NCI-H2107 (cell line): ENCODE results near the gene UNC13B.
"Not testable (repeated sequence)": the region's sequence is repeated elsewhere in the genome, so short reads cannot be mapped to it uniquely, and the experiment has no call there.

Source experiments
- DNase-seq: peaks from one replicate; lab custom pipeline; 2025; lab: John Stamatoyannopoulos, UW

Gene UNC13B

GRCh38 chr9:35380039-35380438 lies 218.2 kb downstream of the UNC13B start:
- no peak for DNase-seq

- no peak for DNase-seq
Measured at GRCh38 chr9:35380619-35381018, 218.8 kb downstream of the UNC13B start.

- no peak for DNase-seq
Measured at GRCh38 chr9:35385042-35385441, 223.2 kb downstream of the UNC13B start.

GRCh38 chr9:35395076-35395705 lies 233.4 kb downstream of the UNC13B start:
- DNase-seq = no peak

DNA sequence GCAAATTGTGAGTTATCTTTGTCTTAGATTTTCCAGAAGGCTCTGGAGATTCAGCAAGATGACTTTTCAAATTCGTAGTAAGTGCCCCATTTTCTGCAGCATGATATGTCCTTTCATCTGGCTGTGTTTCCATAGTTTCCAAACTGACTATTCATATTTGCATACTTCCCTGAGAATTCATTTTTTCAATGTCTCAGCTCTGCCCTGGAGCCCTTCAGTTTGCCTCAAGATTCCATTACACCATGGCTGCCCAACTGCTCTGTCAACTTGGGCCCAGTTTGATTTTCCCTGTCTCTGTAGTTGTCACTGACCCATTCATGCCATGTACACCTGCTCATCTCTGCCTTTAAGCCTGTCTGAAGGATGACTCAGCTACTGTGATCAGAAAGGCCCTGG lies 233.9 kb downstream of the UNC13B start:
- DNase-seq = no peak

DNA sequence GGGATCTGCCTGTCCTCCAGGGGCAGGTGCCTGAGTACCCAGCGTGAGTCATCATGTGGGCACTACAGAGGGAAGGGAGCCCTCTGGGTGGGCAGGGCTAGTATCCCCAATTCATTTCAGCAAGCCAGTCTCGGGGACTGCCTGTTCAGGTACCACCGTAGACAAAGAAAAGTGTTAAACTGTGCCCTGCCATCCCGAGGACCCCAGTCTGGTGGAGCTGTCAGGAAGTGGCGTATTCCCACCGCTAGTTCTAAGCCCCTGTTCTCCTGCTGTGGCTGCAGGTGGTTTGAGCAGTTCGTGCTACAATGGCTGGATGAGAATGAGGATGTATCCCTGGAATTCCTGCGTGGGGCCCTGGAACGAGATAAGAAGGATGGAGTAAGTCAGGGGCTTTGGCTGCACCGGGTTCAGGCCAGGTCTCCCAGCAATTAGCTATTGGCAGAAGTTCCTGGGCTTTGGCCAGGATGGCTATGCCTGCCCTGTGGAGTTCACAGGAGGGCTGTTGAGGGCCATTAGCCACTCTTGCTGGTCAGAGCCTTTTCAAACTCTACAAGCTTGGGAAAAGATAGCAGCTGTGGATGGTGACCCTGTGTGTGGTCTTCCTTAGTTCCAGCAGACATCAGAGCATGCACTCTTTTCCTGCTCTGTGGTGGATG lies 234.9 kb downstream of the UNC13B start:
- DNase-seq = no peak

GRCh38 chr9:35397216-35397698 lies 235.4 kb downstream of the UNC13B start:
- no peak for DNase-seq

GRCh38 chr9:35397923-35398322 lies 236.1 kb downstream of the UNC13B start:
- no peak for DNase-seq

GRCh38 chr9:35398651-35399335 lies 237.0 kb downstream of the UNC13B start:
- no peak for DNase-seq

GRCh38 chr9:35404865-35405264 lies 243.1 kb downstream of the UNC13B start:
- DNase-seq = no peak

- DNase-seq = no peak
Measured at GRCh38 chr9:35406183-35406959, 244.6 kb downstream of the UNC13B start.

- no peak for DNase-seq
Measured at GRCh38 chr9:35407846-35408245, 246.0 kb downstream of the UNC13B start.

GRCh38 chr9:35409434-35409833 lies 247.6 kb downstream of the UNC13B start:
- DNase-seq = not testable (repeated sequence)

- DNase-seq = no peak
Measured at GRCh38 chr9:35414889-35415288, 253.1 kb downstream of the UNC13B start.

DNA sequence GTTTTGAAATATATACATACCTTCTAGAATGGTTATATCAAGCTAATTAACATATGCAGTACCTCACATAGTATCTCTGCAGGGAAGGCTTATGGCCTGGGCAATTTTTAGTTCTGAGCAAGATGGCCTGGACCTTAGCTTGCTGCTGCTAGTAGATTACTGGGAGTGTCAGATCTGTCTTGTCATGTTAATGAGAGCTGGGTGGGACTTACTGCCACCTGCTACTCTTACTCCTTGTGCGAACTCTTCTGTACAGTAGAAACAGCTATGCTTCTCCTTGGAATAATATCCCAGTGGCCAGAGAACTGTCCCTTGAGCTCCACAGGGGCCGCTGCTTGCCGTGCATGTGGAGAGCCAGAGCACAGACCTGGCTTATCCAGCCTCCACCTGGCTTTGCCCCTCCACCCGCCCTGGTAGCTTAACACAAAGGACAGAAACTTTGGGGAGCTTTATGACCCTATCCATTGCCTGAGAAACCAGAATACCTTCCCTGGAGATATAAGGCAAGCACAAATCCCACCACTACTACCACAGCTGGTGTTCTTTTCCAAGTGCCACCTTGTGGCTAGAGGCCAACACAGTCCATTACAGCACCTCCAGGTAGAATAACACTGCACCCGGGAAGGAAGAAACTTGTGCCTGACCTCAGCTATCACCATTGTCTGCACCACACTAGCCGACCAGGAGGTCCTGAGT lies 253.7 kb downstream of the UNC13B start:
- no peak for DNase-seq

DNA sequence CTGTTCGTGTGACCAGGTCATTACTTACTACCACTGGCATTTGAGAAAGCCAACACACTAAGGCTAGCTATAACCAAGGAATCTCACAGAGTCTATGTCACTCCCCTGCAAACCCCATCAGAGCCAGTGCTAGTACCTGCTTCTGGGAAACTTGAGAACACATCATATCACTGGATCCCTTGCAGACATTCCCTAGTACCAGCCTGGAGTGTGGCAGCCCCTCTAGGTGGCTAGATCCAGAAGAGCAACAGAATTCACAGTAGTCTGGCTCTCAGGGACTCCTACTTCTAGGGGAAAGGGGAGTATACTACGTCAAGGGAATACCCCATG lies 254.3 kb downstream of the UNC13B start:
- DNase-seq = no peak

DNA sequence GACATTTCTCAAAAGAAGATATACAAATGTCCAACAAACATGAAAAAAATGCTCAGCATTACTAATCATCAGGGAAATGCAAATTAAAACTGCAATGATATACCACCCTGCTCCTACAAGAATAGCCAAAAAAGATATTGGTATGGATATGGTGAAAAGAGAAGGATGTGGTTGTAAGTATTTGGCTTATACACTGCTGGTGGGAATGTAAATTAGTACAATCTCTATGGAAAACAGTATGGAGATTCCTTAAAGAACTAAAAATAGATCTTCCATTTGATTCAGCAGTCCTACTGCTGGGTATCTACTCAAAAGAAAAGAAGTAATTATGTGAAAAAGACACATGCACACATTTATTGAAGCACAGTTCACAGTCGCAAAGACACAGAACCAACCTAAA lies 260.5 kb downstream of the UNC13B start:
- no peak for DNase-seq

DNA sequence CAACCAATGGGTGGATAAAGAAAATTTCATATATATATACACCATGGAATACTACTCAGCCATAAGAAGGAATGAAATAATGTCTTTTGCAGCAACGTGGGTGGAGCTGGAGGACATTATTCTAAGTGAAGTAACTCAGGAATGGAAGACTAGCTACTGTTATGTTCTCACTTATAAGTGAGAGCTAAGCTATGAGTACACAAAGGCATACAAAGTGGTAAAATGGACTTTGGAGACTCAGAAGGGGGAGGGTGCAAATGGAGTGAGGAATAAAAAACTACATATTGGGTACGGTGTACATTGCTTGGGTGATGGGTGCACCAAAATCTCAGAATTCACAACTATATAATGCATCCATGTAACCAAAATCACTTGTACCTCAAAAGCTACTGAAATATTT lies 260.9 kb downstream of the UNC13B start:
- DNase-seq = no peak

DNA sequence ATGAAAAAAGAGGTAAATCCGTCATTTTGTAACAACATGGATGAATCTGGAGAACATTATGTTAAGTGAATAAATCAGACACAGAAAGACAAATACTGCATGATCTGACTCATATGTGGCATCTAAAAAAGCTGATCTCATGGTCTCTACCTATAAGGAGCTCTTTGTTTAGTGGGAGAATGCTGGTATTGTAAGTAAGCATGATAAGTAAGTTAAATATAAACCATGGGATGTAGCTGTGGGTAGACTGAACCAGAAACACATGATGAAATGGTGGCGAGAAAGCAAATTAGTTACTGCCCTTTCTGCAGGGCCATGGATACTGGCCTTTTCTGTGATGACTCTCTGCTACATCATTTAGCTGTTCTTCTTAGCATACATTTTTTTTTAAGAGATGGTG lies 261.7 kb downstream of the UNC13B start:
- DNase-seq = no peak

DNA sequence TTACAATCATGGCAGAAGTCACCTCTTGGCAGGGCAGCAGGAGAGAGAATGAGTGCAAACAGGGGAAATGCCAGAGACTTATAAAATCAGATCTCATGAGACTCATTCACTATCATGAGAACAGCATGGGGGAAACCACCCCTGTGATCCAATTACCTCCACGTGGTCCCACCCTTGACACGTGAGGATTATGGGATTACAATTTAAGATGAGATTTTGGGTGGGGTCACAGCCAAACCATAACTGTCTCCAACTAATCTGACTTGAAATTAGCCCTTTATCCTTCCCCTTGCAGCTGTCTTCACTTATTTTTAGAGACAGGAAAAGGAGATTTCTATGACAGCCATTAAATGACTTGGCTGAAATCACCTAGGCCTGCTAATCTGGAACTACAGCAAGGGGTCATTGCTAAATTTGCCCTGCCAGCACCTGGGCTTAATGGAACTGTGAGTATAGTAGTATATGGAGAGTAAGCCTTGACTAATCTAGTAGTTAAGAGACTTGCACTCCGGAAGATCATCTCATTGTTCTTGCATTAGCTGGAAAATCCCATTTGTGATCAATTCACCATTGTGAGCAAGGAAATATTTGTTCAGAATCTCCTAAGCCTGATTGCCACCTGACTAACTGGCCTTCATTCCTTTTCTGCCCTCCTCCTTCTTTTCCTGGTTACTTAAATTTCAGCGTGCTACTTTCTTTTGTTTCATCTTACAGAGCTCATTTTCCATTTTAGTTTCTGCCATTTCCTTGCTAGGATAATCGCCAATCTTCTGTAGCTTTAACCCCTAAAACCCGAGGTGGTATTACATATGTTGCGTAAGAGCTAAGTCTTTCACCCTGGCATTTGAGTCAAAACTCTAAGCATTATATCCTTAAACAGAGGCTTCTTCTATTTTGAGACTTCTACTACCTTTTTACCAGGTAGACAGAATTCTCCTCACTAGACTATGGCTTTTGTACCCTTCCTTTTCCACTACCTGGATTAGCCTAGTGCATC lies 262.8 kb downstream of the UNC13B start:
- no peak for DNase-seq

GRCh38 chr9:35426627-35427026 lies 264.8 kb downstream of the UNC13B start:
- DNase-seq = no peak
